Measurements from ENCODE around the gene TMEM92.
A peak's percentile ranks its signal among the peaks of the same experiment; 100 is the strongest.
"Not testable (repeated sequence)": the region's sequence is repeated elsewhere in the genome, so short reads cannot be mapped to it uniquely, and the experiment has no call there.

Gene TMEM92

DNA sequence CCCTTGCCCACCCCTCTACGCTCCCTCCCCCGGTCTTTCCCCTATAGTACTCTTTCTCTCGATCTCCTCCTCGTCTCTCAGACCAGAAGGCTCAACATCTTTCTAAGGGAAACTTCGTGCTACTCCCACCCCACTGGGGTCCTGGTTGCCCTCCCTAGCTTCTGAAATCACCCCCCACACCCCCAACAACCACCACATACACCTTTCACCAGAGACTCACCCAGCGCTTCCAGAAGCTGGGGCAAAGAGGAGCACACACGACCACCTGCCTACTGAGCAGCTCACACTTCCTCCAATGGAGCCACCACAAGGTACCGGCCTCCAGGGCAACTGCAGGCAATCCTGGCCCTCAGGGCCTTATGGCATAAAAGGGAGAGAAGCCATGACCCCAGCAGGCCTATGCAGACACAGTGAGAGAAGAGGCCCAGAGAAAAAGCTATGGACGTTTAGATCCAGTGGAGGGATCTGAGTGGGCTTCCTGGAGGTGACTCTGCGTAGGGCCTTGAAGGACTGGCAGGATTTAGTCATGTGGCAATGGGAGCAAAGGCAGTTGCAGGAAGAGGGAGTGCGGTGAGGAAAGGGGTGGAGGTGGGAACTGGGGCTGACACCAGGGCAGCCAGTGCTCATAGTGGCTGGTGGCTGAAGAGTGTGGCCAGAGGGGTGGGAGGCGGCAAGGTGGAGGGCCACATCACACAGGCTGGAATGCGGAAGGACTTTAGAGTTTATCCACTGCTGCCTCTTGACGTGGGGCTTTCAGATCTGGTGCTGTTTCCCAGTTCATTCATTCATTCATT, 12.1 kb upstream of the TMEM92 start:
- no peak for DNase-seq

DNA sequence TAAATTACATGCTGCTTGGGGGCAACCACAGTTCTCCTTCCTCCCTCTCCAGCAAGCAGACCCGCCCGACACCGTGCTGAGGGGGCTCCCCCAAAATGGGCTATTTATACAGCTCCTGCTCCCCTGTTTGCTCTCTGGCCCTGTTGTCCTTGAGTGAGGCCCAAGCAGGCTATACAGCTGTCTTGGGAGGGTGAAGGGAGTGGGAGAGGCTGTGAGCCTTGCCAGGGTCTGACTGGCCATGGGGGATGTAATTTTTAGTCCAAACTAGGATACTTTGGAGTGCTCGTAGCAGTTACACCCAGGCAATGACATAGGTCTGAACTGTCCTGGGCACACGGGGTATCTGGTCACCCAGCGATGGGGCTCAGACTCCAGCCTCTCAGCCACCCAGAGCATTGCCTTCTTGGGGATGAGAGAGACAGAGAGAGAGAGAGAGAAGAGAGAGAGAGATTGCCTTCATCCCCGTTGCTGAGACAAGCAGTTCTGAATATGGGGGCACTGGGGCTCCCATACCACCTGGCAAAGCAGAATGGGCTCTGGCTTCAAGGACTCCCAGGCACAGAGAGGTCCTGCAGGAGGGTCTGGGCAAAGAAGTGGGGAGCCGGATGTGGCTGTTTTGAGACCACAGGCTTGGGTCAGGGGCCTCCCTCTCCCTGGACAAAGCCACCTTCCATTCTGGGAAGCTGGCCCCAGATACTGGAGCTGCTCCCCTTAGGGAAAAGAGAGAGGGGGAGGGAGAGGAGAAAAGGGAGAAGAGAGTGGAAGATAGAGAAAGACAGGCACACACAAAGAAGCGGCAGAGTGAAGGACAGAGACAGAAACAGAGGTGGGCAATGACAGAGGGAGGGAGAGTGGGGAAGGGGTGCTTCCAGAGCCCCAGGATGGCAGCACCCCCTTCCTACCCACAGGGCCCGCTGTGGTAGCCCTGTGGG, 10.7 kb upstream of the TMEM92 start:
- no peak for DNase-seq

DNA sequence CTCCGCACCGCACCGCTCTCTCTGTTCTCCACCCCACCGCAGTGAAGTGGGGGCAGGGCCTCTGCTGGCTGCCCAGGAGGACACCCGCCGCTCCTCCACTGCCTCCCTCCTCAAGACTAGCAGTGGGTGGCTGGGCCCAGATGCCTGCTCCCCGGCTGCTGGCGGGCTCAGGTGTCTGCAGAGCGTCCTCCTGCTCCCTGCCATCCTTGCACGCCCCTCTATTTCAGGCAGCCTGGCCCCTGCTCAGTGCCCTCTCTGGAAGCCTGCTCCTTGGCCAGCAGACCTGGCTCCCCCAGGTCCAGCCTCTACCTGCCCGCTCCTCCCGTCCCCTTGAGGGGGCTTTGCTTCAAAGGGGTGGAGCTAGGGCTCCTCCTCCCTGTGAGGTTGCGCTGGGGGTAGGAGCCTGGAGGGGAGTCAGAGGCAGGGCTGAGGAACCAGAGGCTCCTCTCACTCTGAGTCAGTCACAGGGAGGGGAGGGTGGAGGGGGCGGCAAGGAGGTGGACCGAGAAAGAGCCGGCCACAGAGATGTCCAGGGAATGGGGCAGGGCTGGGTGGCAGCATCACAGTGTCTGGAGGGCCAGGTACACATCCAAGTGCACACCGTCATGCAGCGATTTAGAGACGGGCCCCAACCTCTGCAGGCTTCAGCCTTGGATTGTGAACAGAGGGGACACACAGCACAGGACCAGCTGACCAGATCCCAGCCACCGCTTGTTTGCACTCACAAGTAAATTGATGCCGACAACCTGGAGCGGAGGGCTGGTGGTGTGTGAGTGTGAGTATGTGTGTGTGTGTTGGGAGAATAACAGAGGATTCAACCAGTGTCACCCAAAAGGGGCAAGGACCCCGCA, 9.8 kb upstream of the TMEM92 start:
- DNase-seq: no peak

DNA sequence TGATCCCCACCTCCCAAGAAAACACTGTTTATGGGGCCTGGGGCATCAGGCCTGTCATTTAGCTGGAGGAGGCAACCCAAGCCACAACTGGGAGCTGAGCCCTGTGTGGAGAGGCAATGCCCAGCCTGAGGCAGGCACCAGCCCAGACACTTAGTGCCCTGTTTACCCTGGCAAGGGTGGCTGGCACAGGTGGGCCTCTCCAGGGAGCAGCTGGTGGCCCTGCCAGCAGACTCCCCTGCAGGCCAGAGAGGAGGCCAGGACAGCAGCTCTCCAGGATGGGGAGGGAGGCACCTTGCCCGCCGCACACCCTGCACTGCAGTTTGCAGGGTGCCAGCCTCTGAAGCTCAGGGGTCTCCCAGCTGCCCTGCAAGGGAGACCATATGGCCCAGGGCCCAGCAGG, 9.1 kb upstream of the TMEM92 start:
- DNase-seq: no peak

DNA sequence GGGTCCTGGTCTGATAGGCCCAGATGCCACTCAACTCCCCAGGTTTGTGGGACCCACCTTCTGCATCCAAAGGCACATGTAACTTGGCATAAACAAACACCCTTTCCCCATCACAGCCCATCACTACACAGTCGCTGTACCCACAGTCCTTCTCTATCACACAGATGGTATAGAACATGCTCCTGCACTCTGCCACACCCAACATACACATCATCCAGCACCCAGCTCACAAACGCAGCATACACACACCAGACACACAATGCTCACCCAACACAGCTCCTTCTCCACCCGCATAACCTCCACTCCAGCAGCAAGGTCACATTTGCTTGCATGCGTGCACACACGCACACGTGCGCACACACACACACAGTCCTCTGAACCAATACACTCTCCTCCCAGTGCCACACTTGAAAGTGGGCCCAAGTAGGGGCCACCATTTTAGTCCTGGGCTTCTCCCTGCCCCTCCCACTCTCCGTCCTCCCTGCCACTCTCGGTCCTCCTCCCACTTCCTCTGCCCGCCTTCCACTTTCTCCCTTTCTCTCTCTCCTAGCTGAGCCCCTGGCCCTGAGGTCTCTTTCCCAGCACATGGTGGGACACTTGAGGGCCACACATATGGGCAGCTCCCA, 8.5 kb upstream of the TMEM92 start:
- DNase-seq: no peak

DNA sequence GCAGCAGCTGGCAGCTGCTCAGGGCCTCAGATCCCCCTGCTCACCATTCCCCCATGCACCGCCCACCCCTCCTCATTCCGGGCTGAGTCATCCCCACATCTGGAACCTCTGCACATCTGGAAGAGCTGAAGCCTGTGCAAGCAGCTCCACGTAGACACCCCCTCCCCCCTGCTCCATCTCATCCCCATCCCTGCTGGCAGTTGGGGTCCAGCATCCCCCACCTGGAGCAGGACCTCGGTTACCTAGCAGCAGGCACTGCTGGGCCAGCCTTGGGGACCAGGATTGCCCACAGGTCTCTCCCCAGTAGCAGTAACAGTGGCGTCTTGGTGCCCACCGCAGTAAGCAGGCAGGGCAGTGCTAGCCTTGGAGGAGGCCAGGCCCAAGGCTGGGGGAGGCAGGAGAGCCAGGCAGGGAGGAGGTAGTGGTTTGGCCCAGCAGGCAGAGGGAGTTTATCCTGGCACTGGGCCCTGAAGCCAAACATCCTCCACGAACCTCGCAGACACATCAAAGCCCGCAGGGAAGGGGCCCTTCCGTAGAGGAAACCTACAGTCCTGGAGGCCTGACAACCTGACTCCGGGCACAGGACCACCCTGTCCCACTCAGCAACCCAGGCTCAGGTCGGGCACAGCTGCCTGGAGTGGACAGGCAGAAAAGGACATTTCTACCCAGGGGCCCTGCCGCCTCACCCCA, 7.7 kb upstream of the TMEM92 start:
- DNase-seq: no peak

DNA sequence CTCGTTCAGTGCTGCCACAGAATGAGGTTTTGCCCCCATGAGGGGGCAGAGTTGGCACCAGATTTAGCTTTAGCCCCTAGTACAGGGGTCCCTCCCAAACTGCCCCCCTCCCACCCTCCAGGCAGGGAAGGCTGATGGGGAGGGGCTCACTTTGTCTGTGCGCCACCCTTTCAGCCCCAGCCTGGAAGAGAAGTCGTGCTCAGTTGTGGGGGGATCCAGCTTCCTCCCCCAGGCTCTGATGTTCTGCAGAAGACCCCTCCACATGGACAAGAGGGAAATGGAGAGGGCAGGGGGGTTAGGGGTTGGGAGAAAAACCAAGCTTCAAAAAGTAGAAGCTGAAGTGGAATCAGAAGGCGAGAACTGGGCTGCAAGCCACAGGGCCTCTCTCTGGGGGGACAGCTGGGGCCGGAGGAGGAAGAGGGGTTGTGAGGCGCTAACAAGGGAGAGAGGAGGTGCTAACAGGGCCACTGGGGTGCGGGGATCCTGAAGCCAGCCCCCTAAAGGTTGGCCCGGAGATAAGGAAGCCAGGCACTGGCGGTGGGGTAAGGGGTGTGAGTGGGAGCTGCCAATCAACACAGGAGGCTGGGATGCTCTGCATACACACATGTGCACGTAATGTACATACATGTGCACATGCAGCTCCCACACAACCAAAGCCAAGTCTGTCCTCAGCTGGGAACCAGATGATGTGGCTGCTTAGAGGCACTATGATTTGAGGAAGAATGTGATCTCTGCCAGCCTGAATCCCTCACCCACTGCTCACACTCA, 7.0 kb upstream of the TMEM92 start:
- DNase-seq: no peak

DNA sequence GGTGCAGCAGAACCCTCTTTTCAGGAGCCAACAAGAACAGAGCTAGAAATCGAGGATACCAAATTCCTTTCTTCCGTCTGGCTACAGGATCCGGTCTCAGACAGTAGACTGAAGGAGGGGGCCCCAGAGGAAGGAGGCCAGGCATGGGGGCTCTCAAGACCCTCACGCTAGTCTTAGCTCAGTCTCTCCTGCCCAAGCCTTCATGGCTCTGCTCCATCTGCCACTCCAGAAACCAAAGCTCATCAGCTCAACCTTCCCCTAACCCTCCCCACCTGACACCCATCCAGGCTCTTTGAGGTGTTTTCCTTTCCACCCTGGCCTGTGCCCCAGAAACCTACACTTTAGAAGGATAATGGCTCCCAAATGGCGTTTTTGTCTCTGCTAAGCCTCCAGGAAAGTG, 6.2 kb upstream of the TMEM92 start:
- no peak for DNase-seq

DNA sequence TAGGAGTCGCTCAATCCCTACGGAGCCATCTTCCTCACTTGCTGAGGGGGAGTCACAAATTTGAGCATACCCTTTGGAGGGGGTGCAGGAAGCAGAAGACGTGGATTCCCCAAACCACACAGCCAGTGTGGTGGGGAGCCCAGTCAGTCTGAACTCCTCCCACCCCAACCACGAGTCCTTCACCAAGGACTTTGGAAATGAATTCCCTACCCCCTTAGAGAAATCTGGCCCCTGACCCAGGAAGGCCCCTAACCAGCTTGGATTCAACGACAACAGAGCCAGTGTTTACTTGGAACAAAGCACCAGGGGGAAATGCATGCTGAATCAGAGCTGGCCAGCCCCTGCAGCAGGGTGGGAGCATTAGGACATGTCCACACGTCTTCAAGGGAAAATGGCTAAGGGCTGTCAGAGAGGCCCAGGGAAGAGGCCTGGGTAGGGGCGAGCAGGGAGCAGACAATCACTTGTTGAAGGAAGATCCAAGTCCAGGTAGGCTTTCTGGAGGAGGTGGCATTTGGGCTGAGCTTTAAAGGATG, 5.5 kb upstream of the TMEM92 start:
- DNase-seq: no peak

DNA sequence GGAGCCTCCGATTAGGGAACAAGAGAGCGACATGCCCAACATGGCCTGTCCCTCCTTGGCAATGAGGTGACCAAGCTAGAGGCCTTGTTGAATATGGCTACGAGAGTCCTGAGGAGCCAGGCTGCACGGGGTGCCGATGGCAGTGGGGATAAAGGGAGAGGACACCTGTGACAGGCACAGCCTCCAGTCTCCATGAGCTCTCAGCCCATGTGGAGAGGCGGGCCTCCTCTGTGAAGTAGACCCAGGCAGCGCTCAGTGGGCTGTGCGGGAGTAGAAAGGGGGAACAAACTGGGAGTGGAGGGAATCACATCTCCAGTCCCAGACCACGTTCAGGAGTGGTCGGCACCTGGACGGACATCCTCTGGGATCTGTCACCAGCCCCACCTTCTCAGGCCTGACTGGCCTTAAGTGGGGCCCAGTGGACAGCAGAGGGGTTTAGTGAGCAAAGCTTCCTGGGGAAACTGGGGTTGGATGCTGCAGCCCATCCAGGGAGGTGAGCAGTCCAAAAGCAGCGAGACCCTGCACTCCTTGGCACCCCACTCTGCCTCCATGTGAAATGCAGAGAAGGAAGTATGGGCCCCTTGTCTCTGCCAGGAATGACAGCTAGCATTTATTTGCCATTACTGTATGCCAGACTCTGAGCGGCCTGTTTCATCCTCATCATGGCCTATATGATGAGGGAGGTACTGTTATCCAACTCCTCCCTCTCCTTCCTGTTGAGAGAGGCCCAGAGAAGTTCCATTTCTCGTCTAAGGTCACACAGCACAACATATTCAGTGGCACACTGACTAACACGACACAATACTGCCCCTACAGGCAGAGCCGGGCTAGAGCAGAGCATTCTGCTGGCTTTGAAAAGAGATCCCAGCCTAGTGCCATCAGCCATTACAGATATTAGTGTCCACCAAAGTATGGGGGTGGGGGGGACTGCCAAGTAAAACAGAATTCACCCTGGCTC, 4.5 kb upstream of the TMEM92 start:
- DNase-seq: peak; percentile 47

DNA sequence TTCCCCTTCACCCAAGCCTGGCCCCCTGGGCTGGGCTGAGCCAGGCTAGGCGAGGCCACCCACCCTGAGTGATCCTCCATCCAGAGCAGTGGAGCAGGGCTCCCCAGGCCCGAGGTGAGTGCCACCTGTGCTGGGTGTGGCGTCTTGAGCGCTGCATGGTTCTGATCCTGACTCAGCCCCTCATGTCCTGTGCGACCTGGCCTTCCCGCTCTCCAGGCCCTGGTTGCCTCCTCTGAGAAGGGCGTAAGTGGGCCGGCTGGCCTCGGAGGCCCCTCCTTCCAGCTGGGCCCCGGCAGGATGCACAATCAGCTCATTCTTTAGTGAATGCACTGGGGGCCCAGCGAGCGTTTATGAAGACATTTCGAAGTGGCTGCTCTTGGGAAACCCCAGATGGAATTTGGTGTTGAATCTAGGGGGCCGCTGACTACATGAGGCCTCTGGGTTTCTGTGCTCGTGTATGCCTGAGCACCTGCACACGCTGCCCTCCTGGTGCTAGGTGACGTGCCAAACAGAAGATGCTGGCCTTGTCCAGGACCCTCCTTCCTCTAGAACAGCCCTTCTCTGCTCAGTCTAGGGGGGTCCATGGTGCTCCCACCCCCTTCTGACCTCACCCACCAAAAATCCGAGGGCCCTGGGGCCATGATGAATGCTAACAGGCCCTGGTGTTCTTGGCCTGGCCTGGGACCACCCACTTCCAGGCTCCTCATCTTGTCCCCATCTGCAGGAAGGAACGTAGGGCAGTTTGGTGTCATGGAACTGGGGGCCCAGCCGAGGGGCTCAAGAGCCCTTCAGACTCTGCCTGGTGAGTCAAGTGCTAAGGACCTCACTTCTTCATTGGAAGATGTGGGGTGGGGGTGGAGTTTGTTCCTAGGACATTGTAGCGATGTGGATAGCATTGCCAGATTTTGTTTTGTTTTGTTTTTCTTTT, 3.6 kb upstream of the TMEM92 start:
- DNase-seq: no peak

DNA sequence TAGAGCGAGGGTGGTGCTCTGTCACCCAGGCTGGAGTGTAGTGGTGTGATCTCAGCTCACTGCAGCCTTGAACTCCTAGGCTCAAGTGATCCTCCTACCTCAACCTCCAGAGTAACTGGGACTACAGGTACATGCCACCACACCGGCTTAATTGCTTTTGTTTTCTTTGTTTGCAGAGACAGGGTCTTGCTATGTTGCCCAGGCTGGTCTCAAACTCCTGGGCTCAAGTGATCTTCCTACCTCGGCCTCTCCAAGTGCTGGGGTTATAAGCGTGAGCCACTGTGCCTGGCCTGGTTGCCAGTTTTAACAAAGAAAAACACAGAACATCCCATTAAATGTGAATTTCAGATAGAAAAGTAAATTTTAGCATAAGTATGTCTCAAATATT, 2.9 kb upstream of the TMEM92 start:
- not testable (repeated sequence) for DNase-seq

DNA sequence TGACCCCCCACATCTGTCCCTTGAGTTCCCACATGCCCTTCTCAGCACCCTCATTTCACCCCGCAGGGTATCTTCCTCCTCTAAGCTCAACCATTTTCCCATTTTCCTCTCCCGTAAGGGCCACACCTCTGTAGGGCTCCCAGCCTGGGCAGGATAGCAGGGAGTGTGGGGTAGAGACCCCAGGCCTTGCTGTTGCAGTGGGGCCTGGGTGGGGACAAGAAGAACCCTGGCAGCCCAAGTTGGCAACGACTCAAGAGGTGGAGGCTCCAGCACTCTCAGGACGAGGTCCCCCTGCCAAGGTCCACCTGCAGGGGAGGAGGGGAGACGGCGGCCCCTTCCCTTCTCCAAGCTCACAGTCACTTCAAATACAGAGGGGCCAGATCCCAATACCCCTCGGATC, 2.0 kb upstream of the TMEM92 start:
- no peak for DNase-seq

DNA sequence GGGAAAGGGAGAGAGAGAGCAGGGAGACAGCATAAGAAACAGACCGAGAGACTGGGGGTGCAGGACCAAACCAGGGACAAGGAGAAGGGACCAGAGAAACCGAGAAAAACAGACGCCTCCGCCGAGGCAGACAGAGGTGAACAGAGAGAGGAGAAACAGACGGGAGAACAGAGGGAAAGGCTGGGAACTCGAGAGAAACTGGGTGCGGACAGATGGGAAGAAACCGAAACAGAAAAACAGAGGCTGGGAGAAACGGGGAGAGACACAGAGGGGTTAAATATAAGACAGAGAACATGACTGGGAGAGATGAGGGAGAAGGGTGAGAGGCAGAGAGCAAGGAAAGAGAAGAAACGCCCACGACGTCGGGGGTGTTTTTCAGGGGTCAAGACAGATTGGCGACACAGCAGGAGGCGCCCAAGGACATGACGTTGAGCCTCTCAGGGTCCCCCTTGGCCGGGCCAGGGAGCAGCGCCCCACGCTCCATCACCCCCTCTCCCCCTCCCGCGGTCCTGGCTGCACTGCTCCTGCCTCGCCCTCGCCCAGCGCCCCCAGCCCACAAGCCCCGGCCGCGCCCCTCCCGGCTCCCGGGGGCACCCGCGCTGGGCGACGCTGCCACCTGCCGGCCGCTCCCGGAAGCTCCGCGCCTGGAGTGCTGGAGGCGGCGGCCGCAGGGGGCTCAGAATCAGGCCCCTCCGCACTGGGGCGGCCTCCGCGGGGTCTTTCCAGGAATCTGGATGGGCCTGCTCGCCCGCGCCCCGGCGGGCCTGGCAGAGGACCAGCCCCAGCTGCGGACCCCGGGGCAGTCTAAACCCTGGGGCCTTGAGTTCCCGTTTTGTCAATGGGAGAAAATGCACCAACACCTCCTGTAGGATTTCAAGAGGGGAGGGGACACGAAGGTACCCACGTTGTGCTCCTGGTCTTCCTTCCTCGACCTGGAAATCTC, 1.3 kb upstream of the TMEM92 start:
- peak; percentile 29 for DNase-seq

DNA sequence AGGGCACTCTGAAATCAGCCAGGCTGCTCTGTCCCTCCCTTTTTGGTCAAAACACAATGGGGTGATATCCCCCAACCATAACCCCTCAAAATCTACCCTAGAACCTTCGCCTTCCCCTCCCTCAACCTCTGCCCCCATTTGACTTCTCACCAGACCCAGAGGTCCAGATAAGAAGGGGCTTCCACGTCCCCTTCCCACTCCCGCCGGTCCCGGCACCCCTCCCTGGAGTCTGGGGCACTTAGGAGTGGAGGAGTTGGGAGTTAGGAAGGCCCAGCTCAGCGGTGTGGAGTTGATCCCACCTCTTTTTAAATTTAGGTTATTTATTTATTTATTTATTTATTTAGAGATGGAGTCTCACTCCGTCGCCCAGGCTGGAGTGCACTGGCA, 619 bp upstream of the TMEM92 start:
- no peak for DNase-seq

DNA sequence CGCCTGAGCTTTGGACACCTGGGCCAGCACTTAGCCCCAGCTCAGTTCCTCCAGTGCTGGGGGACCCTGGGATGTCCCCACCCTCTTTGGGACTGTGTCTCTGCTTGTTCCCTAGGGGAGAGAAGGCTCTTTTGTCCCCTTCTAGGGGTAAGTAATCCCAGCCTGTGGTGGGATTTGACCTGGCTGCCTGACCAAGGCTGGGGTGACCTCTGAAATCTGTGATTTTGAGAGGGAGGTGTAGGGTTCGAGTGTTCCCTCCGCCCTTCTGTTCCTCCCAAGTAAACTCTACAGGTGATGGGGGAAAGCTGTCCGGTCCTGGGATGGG, 593 bp downstream of the TMEM92 start:
- DNase-seq: no peak

DNA sequence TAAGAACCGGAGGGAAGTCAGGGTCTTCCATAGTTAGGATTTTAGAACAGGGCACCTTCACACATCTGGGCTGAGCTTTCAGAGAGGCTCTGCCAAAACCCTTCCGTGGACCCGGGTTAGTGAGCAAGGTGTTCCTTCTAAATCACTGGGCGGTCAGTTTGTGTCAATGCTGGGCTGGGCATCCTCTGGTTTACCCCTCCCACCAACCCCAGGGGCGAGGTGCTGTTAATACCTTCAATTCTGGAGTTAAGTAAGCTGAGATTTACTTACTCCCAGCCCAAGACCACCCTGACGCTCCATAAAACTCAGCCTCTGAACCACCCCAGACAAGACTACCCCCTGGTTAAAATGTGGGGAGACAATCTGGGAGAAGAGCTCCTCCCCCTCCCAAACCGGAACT, 1.0 kb downstream of the TMEM92 start:
- DNase-seq: no peak
